ENCODE measurements around the gene UGT1A3.

The UGT1A3 gene

DNA sequence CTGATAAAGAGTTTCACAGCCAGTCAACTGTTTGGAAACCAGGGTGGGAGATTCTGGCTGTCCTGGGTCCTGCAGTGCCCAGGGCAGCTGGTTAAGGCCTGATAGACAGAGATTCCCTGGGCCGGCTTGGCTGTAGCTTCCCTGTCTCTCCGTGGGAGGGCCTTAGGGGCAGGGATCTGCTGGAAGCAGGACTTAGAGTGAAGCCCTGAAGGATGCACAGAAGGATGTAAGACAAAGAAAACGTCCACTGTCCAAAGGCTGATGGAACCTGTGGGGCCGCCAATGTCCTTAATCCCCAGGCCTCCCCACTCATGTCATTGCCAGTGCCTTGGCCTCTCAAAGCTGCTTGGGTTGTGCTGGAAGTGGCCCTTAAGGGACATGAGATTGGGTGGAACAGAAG is 82.2 kb downstream of the UGT1A3 start:
- TF ChIP-seq ARNT (IDR thresholded peaks at IDR 0.05) (no peak), ELF4 (IDR thresholded peaks at IDR 0.05) (no peak), FOXK2 (IDR thresholded peaks at IDR 0.05) (no peak), NFRKB (IDR thresholded peaks at IDR 0.05) (no peak), SUZ12 (IDR thresholded peaks at IDR 0.05) (no peak), CTBP1 (IDR thresholded peaks at IDR 0.05; ENCODE audit: borderline replicate concordance) (no peak), HDGF (IDR thresholded peaks at IDR 0.05; ENCODE audit: borderline replicate concordance) (no peak), FOXM1 (IDR thresholded peaks at IDR 0.05; ENCODE audit: borderline replicate concordance) (no peak), PKNOX1 (IDR thresholded peaks at IDR 0.05) (no peak), ZNF384 (IDR thresholded peaks at IDR 0.05) (no peak), L3MBTL2 (conservative IDR thresholded peaks at IDR 0.05) (no peak), BHLHE40 (IDR thresholded peaks at IDR 0.05; ENCODE audit: borderline replicate concordance) (no peak), SP1 (IDR thresholded peaks at IDR 0.05) (no peak), TARDBP (IDR thresholded peaks at IDR 0.05) (no peak), FOXA1 (IDR thresholded peaks at IDR 0.05) (no peak), LEF1 (IDR thresholded peaks at IDR 0.05; ENCODE audit: borderline replicate concordance) (no peak)
- DNase-seq (ENCODE audit: extremely low spot score), result no peak
- POLR2A ChIA-PET, result no interaction called here
- CTCF ChIA-PET, result no interaction called here

DNA sequence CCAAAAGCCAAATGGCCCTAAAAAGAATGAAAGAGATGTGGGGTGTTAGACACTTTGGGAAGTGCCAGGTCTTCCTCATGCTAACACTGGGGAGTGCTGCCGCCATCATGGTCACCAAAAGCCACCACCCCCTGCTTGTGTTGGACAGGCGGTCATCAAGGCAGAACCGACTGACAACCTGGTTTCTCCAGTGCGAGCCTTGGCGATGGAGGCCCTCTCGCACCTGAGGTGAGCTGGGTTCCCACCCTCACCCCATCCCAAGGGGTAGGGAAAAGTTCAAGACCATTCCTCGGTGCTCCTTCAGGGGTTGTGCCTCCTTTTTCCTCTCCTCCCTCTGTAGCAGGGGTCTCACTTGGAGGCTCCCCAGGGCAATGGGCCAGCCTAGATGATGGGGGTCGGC is 82.9 kb downstream of the UGT1A3 start:
- DNase-seq (ENCODE audit: extremely low spot score), result no peak
- ChIA-PET POLR2A (no interaction called here), CTCF (no interaction called here)
- TF ChIP-seq NFRKB (IDR thresholded peaks at IDR 0.05), result no peak

DNA sequence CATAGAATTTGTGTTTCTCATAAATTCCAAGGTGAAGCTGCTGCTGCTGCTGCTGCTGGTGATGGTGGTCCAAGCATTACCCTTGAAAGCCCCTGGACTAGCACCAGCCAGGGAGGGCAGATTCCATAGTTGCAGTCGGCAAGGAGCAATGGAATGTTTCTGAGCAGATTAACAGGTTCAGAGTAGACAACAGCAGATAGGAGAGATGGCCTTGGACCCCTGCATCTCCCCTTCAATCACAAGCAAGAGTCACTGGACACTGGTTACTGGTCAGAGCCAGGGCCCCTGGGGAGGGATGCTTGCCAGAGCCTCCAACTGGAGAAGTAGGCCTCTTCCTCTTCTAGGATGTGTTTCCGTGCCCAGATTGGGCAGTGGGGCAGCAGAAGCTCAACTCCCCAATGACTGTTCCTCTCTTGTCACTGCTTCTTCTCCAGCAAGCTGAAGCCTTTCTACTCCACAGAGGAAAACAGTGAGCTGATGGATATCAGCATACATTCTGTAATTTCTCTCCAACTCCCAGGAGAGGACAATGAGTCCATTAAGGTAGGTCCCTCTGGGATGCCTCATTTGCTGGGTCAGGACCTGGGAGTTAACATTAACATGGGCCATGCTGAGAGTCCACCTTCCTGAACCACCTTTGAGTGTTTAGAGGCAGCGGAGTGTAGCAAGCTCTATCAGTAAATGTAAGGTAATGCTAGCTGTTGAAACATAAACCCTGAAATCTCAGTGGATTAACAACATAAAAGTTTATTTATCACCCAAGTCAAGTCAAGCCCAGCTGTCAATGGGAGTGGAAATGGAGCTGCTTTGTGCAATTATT is 84.6 kb downstream of the UGT1A3 start:
- ChIA-PET CTCF (no interaction called here), POLR2A (no interaction called here)
- no peak for TF ChIP-seq FOXM1 (IDR thresholded peaks at IDR 0.05; ENCODE audit: borderline replicate concordance)
- TF ChIP-seq ZNF384 (IDR thresholded peaks at IDR 0.05), result no peak
- no peak for TF ChIP-seq L3MBTL2 (conservative IDR thresholded peaks at IDR 0.05)
- no peak for TF ChIP-seq SP1 (IDR thresholded peaks at IDR 0.05)
- no peak for TF ChIP-seq PKNOX1 (IDR thresholded peaks at IDR 0.05)
- no peak for TF ChIP-seq TARDBP (IDR thresholded peaks at IDR 0.05)
- TF ChIP-seq ELF4 (IDR thresholded peaks at IDR 0.05), result no peak

DNA sequence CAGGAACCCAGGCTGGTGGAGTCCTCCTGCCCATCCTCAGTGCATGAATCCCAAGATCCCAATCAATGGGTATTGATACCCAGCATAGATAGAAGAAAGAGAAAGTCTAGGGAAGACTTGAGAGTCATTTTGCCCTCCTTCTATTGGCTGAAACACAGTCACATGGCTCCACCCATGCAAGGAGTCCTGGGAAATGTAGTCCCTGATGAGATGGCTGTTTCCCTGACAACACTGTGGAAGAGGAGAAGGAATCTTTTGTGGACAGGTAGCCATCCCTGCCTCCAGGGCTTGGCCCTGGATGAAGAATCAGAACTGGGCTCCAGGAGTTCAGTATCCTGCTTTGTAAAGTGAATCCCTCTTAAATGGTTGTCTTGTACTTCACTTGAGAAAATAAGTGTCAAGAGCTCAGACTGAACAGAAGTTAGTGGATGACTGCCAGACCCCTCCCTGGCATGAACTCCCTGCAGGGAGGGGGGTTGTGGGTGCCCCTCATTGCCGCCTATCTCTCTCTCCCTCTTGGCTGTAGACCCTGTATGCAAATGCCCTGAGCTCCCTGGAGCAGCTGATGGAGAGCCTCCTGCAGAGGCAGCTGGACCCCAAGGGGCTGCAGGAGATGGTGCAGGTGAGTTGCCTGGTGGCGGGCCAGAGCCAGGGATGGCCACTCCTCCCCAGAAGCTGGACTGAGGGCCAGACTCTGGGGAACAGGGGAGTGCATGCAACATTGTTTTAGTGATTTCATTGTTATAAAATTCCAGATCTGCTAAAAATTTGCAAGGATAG is 85.4 kb downstream of the UGT1A3 start:
- no peak for DNase-seq (ENCODE audit: extremely low spot score)
- ChIA-PET POLR2A (no interaction called here), CTCF (no interaction called here)
- no peak for TF ChIP-seq ARNT (IDR thresholded peaks at IDR 0.05)
- no peak for TF ChIP-seq SP1 (IDR thresholded peaks at IDR 0.05)
- TF ChIP-seq L3MBTL2 (conservative IDR thresholded peaks at IDR 0.05), result no peak
- TF ChIP-seq PKNOX1 (IDR thresholded peaks at IDR 0.05), result no peak
- TF ChIP-seq TARDBP (IDR thresholded peaks at IDR 0.05), result no peak
- no peak for TF ChIP-seq FOXA1 (IDR thresholded peaks at IDR 0.05)
- no peak for TF ChIP-seq NFRKB (IDR thresholded peaks at IDR 0.05)
- TF ChIP-seq SUZ12 (IDR thresholded peaks at IDR 0.05), result no peak
- TF ChIP-seq BHLHE40 (IDR thresholded peaks at IDR 0.05; ENCODE audit: borderline replicate concordance), result no peak
- TF ChIP-seq CTBP1 (IDR thresholded peaks at IDR 0.05; ENCODE audit: borderline replicate concordance), result no peak
- no peak for TF ChIP-seq FOXK2 (IDR thresholded peaks at IDR 0.05)
- TF ChIP-seq LEF1 (IDR thresholded peaks at IDR 0.05; ENCODE audit: borderline replicate concordance), result no peak
- no peak for TF ChIP-seq FOXM1 (IDR thresholded peaks at IDR 0.05; ENCODE audit: borderline replicate concordance)
- no peak for TF ChIP-seq ZNF384 (IDR thresholded peaks at IDR 0.05)

More for the DNA sequence above, 84.6 kb downstream of the UGT1A3 start:
- DNase-seq (ENCODE audit: extremely low spot score), result no peak

DNA sequence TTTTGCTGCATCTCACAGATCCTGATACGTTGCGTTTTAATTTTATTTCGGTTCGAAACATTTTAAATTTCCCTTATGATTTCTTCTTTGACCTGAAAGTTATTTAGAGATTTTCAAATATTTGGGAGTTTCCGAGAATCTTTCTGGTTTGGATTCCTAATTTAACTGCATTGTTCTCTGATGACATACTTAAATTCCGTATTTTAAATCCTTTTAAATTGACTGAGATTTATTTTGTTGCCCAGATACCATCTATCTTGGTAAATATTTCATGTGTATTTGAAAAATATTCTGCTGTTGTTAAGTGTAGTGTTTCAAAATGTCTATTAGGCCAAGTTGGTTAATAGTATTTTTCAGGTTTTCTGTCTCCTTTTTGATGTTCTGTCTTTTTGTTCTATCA is 87.0 kb downstream of the UGT1A3 start:
- CTCF ChIA-PET, result no interaction called here
- POLR2A ChIA-PET, result no interaction called here
- TF ChIP-seq FOXA1 (IDR thresholded peaks at IDR 0.05), result no peak
- no peak for TF ChIP-seq ELF4 (IDR thresholded peaks at IDR 0.05)
- TF ChIP-seq SP1 (IDR thresholded peaks at IDR 0.05), result no peak
- no peak for TF ChIP-seq FOXK2 (IDR thresholded peaks at IDR 0.05)
- TF ChIP-seq PKNOX1 (IDR thresholded peaks at IDR 0.05), result no peak
- TF ChIP-seq BHLHE40 (IDR thresholded peaks at IDR 0.05; ENCODE audit: borderline replicate concordance), result no peak
- no peak for TF ChIP-seq NFRKB (IDR thresholded peaks at IDR 0.05)
- TF ChIP-seq TARDBP (IDR thresholded peaks at IDR 0.05), result no peak
- TF ChIP-seq FOXM1 (IDR thresholded peaks at IDR 0.05; ENCODE audit: borderline replicate concordance), result no peak
- no peak for TF ChIP-seq SUZ12 (IDR thresholded peaks at IDR 0.05)
- no peak for TF ChIP-seq ARNT (IDR thresholded peaks at IDR 0.05)
- no peak for TF ChIP-seq L3MBTL2 (conservative IDR thresholded peaks at IDR 0.05)
- TF ChIP-seq LEF1 (IDR thresholded peaks at IDR 0.05; ENCODE audit: borderline replicate concordance), result no peak
- DNase-seq (ENCODE audit: extremely low spot score), result no peak

All from HEK293T (cell line).